GM19397 (cell line): ENCODE results near the gene CELSR3.

Source experiments
- ATAC-seq: cut with Tn5 transposase; IDR thresholded peaks from one replicate; pipeline ENCODE4 v1.9.1; 2021; ENCODE audit warnings: mild to moderate bottlenecking, moderate library complexity; ENCODE audit not compliant: unreplicated experiment

CELSR3 gene

GRCh38 chr3:48587686-48588085, 75.0 kb downstream of the CELSR3 start:
- ATAC-seq = no peak
